Kidney glomerular epithelial cell (primary cell): ENCODE measurements around the gene TMEM161B.
"Not testable (repeated sequence)": the region's sequence is repeated elsewhere in the genome, so short reads cannot be mapped to it uniquely, and the experiment has no call there.

Source experiments
- DNase-seq: peaks from one replicate; lab custom pipeline; 2025; lab: John Stamatoyannopoulos, UW

Gene TMEM161B

GRCh38 chr5:88248743-88249540 lies 19.7 kb downstream of the TMEM161B start:
- no peak for DNase-seq

- DNase-seq = no peak
Measured at GRCh38 chr5:88248094-88248493, 20.6 kb downstream of the TMEM161B start.

DNA sequence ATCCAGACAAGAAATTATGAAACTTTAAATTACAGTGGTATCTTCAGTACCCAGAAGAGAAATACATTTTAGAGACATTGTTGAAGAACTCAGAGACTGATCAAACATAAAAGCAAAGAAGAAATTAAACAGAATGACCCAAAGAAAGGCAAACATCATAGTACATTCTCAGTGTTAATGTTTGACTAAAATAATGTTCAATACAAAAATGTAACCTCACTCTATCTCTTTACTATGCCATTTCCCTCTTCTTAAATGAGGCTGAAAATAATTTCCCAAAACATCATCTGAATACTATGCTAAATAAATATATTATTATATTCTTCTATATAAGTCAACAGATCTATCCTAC lies 22.8 kb downstream of the TMEM161B start:
- no peak for DNase-seq

DNA sequence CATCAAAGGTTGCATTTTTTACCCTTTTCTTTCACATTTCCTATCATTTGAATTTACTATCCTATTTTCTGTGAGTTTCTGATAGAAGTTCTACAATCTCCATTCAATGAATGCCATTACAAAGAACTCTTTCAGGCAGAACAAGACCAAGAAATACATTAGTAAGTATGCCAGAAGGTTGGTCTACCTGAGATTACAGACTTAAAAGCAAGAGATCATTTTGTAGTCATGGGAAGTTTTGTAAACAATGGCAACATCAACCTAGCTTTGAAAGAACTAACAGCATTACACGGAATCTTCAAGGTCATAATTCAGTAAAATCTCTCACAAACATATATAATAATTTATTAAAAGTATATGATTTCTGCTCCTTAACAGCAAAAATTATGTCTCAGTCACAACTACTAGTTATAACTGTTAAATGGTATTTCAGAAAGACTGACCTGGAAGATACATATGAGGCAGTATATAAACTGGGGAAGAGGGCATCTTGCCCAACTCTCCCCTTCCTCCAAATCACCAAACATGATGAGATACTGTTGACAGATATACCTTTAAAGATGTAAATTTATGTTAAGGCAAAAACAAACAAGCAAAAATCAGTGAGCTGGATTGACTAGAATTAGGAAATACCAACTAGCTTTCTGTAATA lies 23.3 kb downstream of the TMEM161B start:
- no peak for DNase-seq

- DNase-seq = no peak
Measured at GRCh38 chr5:88244686-88245085, 24.0 kb downstream of the TMEM161B start.

DNA sequence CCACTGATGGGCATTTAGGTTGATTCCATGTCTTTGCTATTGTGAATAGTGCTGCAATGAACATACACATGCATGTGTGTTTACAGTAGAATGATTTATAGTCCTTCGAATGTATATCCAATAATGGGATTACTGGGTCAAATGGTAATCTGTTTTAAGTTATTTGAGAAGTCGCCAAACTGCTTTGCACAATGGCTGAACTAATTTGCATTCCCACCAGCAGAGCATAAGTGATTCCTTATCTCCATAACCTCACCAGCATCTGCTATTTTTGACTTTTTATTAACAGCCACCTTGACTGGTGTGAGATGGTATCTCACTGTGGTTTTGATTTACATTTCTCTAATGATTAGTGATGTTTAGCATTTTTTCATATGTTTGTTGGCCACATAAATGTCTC lies 25.2 kb downstream of the TMEM161B start:
- not testable (repeated sequence) for DNase-seq

DNA sequence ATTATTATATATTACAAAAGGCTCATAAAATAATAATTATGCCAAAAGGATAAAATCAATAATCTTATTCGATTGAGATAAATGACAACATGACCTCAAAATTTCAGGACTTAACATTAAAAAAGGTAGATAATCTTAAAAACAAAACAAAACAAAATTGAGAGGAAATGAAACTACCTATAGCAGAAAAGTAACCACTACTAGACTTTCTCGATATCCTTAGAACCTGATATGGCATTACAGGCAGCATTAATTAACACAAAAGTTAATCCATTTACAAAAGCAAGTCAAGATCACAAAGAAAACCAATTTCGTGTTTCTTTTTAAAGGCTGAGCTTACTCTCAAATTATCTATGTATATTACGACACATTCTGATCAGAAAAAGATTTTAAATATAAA lies 29.9 kb downstream of the TMEM161B start:
- DNase-seq = no peak

- no peak for DNase-seq
Measured at GRCh38 chr5:88236866-88237642, 31.6 kb downstream of the TMEM161B start.

DNA sequence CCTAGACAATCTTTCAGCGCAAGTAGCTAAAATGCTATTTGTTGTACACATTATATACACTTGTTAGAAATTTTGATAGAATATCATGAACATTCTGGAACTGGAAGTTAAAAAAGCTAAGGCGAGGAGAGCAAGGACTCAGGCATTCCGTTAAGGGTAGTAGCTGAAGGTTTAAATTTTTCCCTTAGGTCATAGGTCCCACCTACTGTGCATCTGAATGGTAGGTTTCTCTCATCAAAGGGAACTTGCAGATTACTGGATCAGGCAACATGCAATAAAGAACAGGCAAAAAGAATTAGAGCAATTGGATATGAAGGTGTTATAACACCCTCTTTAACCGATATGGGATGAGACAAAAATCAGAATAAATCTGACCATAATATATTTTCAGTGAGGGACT lies 32.8 kb downstream of the TMEM161B start:
- no peak for DNase-seq

DNA sequence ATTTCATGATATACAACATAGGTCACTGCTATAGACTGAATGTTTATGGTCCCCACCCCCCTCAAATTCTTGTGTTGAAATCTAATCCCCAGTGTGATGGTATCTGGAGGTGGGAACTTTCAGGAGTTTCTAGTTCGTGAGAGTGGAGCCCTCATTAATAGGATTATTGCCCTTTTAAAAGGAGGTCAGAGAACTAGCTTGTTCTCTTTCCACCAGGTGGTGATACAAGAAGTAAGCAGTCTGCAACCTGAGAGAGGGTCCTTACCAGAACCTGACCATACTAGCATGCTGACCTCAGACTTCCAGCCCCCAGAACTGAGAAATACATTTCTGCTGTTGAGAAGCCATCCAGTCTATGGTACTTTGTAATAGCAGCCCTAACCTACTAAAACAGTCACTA lies 33.3 kb downstream of the TMEM161B start:
- no peak for DNase-seq

- no peak for DNase-seq
Measured at GRCh38 chr5:88230546-88231066, 38.0 kb downstream of the TMEM161B start.

DNA sequence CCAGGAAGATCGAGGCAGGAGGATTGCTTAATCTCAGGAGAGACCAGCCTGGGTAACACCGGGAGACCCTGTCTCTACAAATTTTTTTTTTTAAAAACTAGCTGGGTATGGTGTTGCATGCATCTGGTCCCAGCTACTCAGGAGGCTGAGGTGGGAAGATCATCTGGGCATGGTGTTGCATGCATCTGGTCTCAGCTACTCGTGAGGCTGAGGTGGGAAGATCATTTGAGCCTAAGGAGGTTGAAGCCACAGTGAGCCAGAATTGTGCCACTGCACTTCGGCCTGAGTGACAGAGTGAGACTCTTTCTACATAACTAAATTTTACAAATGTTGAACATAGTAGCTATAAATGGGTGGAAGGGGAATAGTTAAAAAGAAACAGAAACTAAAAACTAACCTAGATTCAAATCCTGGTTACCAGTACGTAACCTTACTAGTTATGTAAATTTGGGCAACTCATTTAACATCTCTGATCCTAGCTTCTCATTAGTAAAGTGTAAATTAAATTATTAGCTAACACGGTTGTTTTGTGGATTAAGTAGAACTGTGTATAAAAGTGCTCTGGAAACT lies 41.7 kb downstream of the TMEM161B start:
- no peak for DNase-seq

DNA sequence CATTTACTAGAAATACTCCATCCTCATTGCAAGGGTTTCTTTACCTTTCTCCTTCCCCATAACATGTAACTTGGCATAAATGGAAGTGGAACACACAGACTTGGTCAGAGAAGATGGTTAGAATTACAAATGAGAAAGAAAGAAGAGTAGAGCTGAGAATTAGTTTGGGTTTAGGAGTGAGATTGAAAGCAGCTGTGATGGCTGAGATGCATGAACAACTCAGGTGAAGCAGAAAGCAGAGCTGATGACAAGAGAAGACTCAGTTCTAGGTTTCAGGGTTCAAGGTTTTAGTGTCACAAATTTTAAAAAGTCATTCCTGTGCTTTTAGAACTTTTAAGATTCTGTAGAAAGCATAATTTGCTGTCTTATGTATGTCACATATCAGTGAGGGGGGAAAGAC lies 54.0 kb downstream of the TMEM161B start:
- DNase-seq = no peak

GRCh38 chr5:88207575-88207974 lies 61.1 kb downstream of the TMEM161B start:
- DNase-seq = no peak

DNA sequence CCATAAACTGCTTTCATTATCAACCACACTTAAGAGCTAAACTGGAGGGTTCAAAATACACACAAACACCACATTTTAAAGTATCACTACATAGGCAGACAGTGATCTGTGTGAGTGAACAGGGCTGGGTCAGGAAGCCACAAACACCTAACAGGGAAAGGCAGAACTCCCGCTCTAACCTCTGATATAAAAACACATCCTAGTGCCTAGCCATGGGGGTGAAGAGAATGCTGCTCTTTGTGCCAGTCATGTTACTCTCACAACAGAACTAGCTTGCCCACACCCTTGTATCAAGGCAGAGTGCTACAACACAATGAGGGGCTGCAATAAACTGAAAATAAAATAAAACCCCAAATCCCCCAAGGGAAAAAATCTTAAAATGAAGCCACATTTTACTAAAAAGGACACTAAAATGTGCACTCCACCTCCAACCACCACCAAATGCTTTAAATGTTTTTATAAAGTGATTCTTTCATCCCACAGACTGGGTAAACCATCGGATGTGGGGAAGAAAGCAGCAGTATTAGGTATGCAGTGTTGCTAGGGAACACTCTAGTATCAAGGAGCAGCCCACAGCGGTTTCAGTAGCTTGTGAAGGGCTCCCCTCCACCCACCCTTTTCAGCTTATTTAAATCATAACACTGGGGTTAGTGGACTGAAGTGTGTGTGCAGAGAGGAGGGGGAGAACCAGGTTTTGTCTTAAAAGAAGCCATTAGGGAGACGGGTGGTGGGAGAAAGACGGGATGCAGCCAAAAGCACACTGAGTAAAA lies 64.5 kb downstream of the TMEM161B start:
- no peak for DNase-seq

GRCh38 chr5:88195636-88196035 lies 73.0 kb downstream of the TMEM161B start:
- no peak for DNase-seq

DNA sequence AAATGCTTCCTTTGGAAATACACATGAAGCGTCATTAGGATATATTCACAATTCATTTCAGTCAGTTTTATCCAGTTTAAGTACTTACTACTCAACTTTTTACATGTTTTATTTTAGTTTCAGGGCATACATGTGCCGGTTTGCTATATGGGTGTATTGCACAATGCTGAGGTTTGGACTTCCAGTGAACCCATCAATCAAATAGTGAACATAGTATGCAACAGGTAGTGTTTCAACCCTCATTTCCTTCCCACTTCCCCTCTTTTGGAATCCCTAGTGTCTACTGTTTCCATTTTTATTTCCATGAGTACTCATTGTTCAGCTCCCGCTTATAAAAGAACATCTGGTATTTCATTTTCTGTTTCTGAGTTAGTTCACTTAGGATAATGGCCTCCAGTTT lies 74.7 kb downstream of the TMEM161B start:
- no peak for DNase-seq

DNA sequence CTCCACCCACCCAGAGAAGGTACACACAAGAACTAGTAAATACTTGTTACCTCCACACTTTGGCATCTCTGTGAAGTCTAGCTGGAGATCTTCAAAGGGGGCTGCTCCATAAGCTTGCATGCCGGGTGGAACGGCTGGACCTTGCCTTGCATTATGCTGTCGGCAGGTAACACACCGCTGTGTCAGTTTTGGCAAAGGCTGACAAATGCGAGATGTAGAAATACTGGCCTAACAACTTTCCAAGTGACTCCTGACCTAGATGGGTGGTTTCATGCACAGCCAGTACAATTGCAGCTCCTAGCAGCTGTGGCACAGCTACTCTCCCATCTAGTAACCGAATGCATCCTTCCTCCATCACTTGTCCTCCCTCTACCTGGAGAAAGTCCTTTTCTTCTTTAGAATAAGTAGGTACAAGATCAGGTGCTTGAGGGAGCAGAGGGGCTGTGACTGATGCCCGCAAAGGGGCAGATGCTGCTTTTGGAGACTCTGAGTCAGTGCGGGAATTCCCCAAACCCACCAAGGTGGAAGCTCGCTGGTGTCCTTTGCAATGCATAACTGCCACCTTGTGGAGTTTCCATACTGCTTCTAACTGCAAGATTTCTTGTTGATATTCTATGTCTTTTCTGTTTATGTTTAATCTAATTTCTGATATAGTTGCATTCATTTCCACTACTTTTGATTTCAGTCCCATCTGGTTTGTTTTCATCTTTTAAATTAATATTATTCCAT lies 78.4 kb downstream of the TMEM161B start:
- no peak for DNase-seq

GRCh38 chr5:88189484-88189883 lies 79.2 kb downstream of the TMEM161B start:
- not testable (repeated sequence) for DNase-seq

DNA sequence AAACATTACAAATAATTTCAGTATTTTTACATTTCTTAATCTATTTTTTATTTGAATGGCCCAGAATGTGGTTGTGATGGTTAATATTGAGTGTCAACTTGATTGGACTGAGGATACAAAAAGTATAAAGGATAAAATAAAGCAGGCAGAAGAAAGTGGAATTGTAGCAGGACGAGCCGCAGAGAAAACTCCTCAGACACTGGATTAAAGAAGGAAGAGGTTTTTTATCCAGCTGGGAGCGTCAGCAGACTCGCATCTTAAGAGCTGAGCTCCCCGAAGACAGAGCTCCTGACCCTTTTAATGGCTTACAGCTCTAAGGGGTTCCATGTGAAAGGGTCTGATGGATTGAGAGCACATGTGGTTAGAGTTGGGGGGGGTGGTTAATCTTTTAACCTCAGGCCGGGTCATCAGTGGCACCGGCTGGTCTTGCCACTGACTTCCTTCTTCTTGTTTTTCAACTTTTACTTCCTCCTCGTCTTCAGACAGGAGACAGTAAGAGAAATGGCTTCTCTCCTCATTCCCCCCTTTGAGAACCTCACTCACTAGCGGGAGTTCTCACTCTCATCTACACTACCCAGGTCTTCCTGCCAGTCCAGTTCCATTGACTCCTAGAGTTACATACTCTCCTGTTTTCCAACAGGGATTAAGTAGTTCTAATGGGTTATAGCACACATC lies 80.0 kb downstream of the TMEM161B start:
- DNase-seq = no peak
